OCI-LY7 (cell line): ENCODE measurements around the gene APCDD1L. TPM values are rescaled to one million over a fixed set of nuclear protein-coding genes. Genes with fewer than 3 reads are reported as not detected.
"Not testable (repeated sequence)": the region's sequence is repeated elsewhere in the genome, so short reads cannot be mapped to it uniquely, and the experiment has no call there.

ENCODE experiments used
- BruUV-seq: library from RNA; stranded (reverse); fragments of 400-500 nt; replicated peaks from 2 replicates; lab custom pipeline; 2021; lab: Mats Ljungman, UMichigan
- CTCF ChIA-PET: fragments of 300-600 bp; sonication (Branson Sonifier 250); formaldehyde crosslinking; loops from one replicate; lab custom pipeline; 2022; ENCODE audit warnings: antibody characterized with exemption; ENCODE audit not compliant: unreplicated experiment; lab: Charles Lee
- POLR2A ChIA-PET: fragments of 300-600 bp; sonication (Branson Sonifier 250); formaldehyde crosslinking; loops from one replicate; lab custom pipeline; 2022; ENCODE audit warnings: antibody characterized with exemption; lab: Charles Lee
- DNase-seq: peaks from one replicate; pipeline ENCODE4 v3.0.0-alpha.2; 2015; ENCODE audit warnings: low spot score
- H2AFZ ChIP-seq: fragments of 200-600 bp; sonication (generic), shearing (Covaris generic); 2 replicates; pipeline ENCODE4 v1.6.1; 2014; ENCODE audit warnings: mild to moderate bottlenecking, antibody characterized with exemption, low read length, moderate library complexity
- H3K27ac ChIP-seq: fragments of 200-600 bp; sonication (generic); 2 replicates; pipeline ENCODE4 v1.5.1; 2014; ENCODE audit warnings: mixed run types, low read depth, mild to moderate bottlenecking, moderate library complexity, low read length, inconsistent platforms; ENCODE audit not compliant: poor library complexity, severe bottlenecking
- H3K36me3 ChIP-seq: fragments of 200-600 bp; sonication (generic); 2 replicates; pipeline ENCODE4 v1.6.1; 2014; ENCODE audit warnings: mild to moderate bottlenecking, antibody characterized with exemption, low read length, moderate library complexity, mixed read lengths; ENCODE audit not compliant: insufficient read depth
- H3K4me1 ChIP-seq: fragments of 200-600 bp; sonication (generic); 2 replicates; pipeline ENCODE4 v1.5.1; 2014; ENCODE audit warnings: mild to moderate bottlenecking, low read length; ENCODE audit not compliant: insufficient read depth, poor library complexity, severe bottlenecking
- H3K4me2 ChIP-seq: fragments of 200-600 bp; sonication (generic); 2 replicates; pipeline ENCODE4 v1.6.1; 2014; ENCODE audit warnings: mild to moderate bottlenecking, low read length
- H3K4me3 ChIP-seq: fragments of 200-600 bp; sonication (generic); 2 replicates; pipeline ENCODE4 v1.5.1; 2014; ENCODE audit warnings: mild to moderate bottlenecking, low read depth, low read length; ENCODE audit not compliant: poor library complexity, severe bottlenecking
- H3K79me2 ChIP-seq: fragments of 200-600 bp; sonication (generic); 2 replicates; pipeline ENCODE4 v1.6.1; 2016; ENCODE audit warnings: low read depth, mild to moderate bottlenecking, low read length, moderate library complexity, mixed read lengths; ENCODE audit not compliant: insufficient read depth
- H3K9me2 ChIP-seq: fragments of 200-600 bp; sonication (generic); 2 replicates; pipeline ENCODE4 v1.6.1; 2016; ENCODE audit warnings: mild to moderate bottlenecking, low read length, mixed read lengths; ENCODE audit not compliant: insufficient read depth
- H3K9me3 ChIP-seq: fragments of 200-600 bp; sonication (generic); 2 replicates; pipeline ENCODE4 v1.6.1; 2014; ENCODE audit warnings: mild to moderate bottlenecking, mixed run types, low read length, mixed read lengths
- H4K20me1 ChIP-seq: fragments of 200-600 bp; sonication (generic); 2 replicates; pipeline ENCODE4 v1.6.1; 2014; ENCODE audit warnings: mild to moderate bottlenecking, antibody characterized with exemption, low read length, moderate library complexity, mixed read lengths; ENCODE audit not compliant: insufficient read depth
- CTCF ChIP-seq: fragments of 200-600 bp; sonication (generic); conservative IDR thresholded peaks from 2 replicates; pipeline ENCODE4 v1.5.1; 2014; ENCODE audit warnings: mild to moderate bottlenecking, antibody characterized with exemption, low read length, moderate library complexity, mixed read lengths
- EZH2phosphoT487 ChIP-seq: fragments of 200-600 bp; sonication (generic); IDR thresholded peaks from 2 replicates; pipeline ENCODE4 v1.6.1; 2018; ENCODE audit warnings: low read depth, borderline replicate concordance, mild to moderate bottlenecking, mixed run types, antibody characterized with exemption, low read length, moderate library complexity, mixed read lengths
- intact Hi-C: fragments of 100-400 bp; cut with micrococcal nuclease; formaldehyde crosslinking; loops from one replicate; pipeline ENCODE4 v1.10.0; 2022; ENCODE audit not compliant: unreplicated experiment
- total RNA-seq, 2 experiments: library from RNA; depleted of rRNA in 1 of 2; stranded (reverse); fragments of >200 nt in 1 of 2; shearing (Covaris generic) in 1 of 2; gene quantifications; 2 replicates each; pipeline ENCODE4 v1.2.3, GENCODE V29; 2014 to 2022

Gene APCDD1L
- total RNA-seq, 2 experiments from 2014 or later: not detected

- H3K36me3 ChIP-seq: no peaks in the 10 kb centered on the region
- no TSS peak for BruUV-seq
- intact Hi-C loops: no loop called here
These were observed 6.3 kb downstream of the APCDD1L start for GRCh38 chr20:58508762-58509395.

GRCh38 chr20:58506999-58507398 is 8.2 kb downstream of the APCDD1L start:
- H3K36me3 ChIP-seq, H3K27ac ChIP-seq, H3K9me3 ChIP-seq, H3K4me2 ChIP-seq, H3K9me2 ChIP-seq, H4K20me1 ChIP-seq, H3K4me3 ChIP-seq, CTCF ChIA-PET, BruUV-seq, intact Hi-C loops, POLR2A ChIA-PET, H3K4me1 ChIP-seq, DNase-seq, H3K79me2 ChIP-seq, H2AFZ ChIP-seq: not testable (repeated sequence)

More at GRCh38 chr20:58508762-58509395, 6.3 kb downstream of the APCDD1L start:
- no peak for TF ChIP-seq EZH2phosphoT487
- no peak for TF ChIP-seq CTCF
- H3K4me2 ChIP-seq: no peak overlapping the region
- H3K4me3 ChIP-seq: no peak overlapping the region
- H3K4me1 ChIP-seq: no peaks in the 10 kb centered on the region
- CTCF ChIA-PET: no interaction called here
- H3K27ac ChIP-seq: no peak overlapping the region
- no peak overlapping the region for H2AFZ ChIP-seq
- H3K9me2 ChIP-seq: no peaks in the 10 kb centered on the region
- H4K20me1 ChIP-seq: no peaks in the 10 kb centered on the region
- no peaks in the 10 kb centered on the region for H3K79me2 ChIP-seq
- DNase-seq: no peak
- POLR2A ChIA-PET: interaction anchor here (0.6 kb wide), 1 partner anchor 31 kb away, joined by 3 read pairs; no protein-coding TSS in a partner anchor
- no peaks in the 10 kb centered on the region; the same call in 1 of the 2 replicates for H3K9me3 ChIP-seq

- Histone ChIP-seq H3K9me2 (no peaks in the 10 kb centered on the region), H3K4me3 (no peak overlapping the region), H3K4me1 (no peaks in the 10 kb centered on the region), H3K36me3 (no peaks in the 10 kb centered on the region), H3K27ac (no peak overlapping the region), H3K4me2 (no peak overlapping the region), H4K20me1 (no peaks in the 10 kb centered on the region), H3K79me2 (no peaks in the 10 kb centered on the region), H2AFZ (no peak overlapping the region), H3K9me3 (no peaks in the 10 kb centered on the region; the same call in 1 of the 2 replicates)
- DNase-seq: no peak
- POLR2A ChIA-PET: no interaction called here
- TF ChIP-seq EZH2phosphoT487: no peak
- TF ChIP-seq CTCF: no peak
- CTCF ChIA-PET: no interaction called here
- intact Hi-C loops: no loop called here
- no TSS peak for BruUV-seq
These were observed 10.6 kb downstream of the APCDD1L start for GRCh38 chr20:58504566-58504965.
